HUES64 (cell line): ENCODE measurements around the gene TRPC4AP.

Experiments
- H3K27ac ChIP-seq: 2 replicates; pipeline ENCODE4 v1.7.0; 2013; ENCODE audit warnings: low read depth, low read length, inconsistent platforms
- H3K27me3 ChIP-seq: 2 replicates; pipeline ENCODE4 v1.6.1; 2013; ENCODE audit warnings: mild to moderate bottlenecking, low read length; ENCODE audit not compliant: insufficient read depth
- H3K36me3 ChIP-seq: 2 replicates; pipeline ENCODE4 v1.6.1; 2013; ENCODE audit warnings: mild to moderate bottlenecking, low read length; ENCODE audit not compliant: insufficient read depth
- H3K4me1 ChIP-seq: 2 replicates; pipeline ENCODE4 v1.6.1; 2013; ENCODE audit warnings: mild to moderate bottlenecking, low read length, moderate library complexity; ENCODE audit not compliant: insufficient read depth
- H3K4me3 ChIP-seq: 2 replicates; pipeline ENCODE4 v1.5.1; 2013; ENCODE audit warnings: mild to moderate bottlenecking, low read length, moderate library complexity
- H3K9ac ChIP-seq: 2 replicates; pipeline ENCODE4 v1.6.1; 2013; ENCODE audit warnings: mild to moderate bottlenecking, low read depth, low read length
- H3K9me3 ChIP-seq: 2 replicates; pipeline ENCODE4 v1.6.1; 2013; ENCODE audit warnings: low read depth, low read length; ENCODE audit not compliant: insufficient read depth
- WGBS: fragments of 150-250, 120-280 bp; methylation state at CpG from one replicate; pipeline ENCODE4 v1.1.7; 2013; ENCODE audit warnings: missing lambda C conversion rate; 5-methylcytosine and 5-hydroxymethylcytosine counted together

TRPC4AP gene

DNA sequence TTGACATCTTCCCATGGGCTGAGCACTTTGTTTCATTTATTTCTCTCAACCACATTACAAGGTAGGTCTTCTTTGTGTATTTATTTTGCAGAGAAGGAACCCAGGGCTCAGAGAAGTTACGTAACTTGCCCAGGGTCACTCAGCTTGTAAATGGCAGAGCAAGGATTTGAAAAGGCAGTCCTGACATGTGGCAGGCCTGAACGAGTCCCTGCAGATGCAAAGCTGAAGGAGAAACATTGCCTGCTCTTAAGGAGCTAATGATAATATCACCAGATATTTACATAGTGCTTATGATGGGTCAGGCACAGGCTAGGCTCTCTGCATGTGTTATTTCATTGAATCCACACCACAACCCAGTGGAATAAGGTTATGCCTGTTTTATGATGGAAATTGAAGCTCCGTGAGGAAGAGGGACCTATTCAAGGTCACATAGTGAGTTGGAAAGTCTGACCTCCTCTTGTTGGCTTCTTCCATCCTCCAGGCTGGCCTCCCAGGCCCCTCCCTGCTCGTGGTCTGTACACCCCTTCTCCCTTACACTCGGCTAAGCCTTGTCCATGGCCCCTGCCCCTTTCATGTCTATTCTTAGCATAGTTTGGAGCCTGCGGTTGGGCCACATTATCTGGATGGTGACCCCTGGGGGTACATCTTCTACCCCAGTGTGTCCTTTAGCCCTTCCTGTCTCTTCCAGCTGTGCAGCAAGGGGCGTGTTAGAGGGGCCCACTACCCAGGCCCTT lies 124.4 kb downstream of the TRPC4AP start:
- peaks cover 3% of the 10 kb centered on the region; the same call in 1 of the 2 replicates for H3K4me1 ChIP-seq
- H3K27me3 ChIP-seq: no peaks in the 10 kb centered on the region
- WGBS: 92% methylated on average over 7 of the region's 7 CpGs
- H3K4me3 ChIP-seq: no peak overlapping the region
- H3K9ac ChIP-seq: no peak overlapping the region
- no peak overlapping the region for H3K27ac ChIP-seq
- no peaks in the 10 kb centered on the region for H3K9me3 ChIP-seq
- H3K36me3 ChIP-seq: no peaks in the 10 kb centered on the region

DNA sequence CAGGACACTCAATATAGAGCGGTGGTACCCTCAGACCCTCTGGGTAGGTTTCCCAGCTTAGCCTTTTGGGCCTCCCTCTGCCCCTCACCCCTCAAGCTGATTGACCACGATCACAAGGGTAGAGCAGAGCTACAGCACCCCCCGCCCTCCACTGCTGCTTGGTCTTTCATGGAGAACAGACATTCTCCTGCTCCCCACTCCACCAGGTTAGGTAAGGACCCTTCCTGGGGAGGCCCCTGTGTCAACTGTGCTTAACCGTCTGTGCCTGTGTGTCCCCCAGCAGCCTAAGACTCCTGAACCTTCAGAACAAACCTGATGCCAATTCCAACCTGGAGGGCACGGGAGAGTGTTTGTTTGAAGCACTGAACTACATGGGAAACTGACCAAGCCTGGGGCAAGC lies 125.2 kb downstream of the TRPC4AP start:
- Histone ChIP-seq H3K27me3 (no peaks in the 10 kb centered on the region), H3K36me3 (no peaks in the 10 kb centered on the region), H3K4me3 (no peak overlapping the region), H3K9me3 (no peaks in the 10 kb centered on the region), H3K4me1 (peaks cover 3% of the 10 kb centered on the region; the same call in 1 of the 2 replicates), H3K27ac (no peak overlapping the region), H3K9ac (no peak overlapping the region)
- 94% methylated on average over 5 of the region's 5 CpGs for WGBS

DNA sequence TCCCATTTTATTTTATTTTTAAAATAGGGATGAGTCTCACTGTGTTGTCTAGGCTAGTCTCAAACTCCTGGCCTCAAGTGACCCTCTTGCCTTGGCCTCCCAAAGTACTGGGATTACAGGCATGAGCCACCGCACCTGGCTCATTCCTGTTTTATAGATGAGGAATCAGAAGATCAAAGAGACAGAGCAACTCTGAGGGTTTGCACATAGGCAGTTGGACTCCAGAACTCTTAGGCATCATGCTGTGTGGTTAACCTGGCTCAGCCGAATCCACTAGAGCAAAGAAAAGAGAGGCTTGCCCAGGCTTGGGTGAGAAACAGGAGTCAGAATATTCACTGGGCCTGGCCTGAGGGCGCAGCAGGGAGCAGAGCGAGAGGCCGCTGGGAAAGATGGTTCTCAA lies 127.6 kb downstream of the TRPC4AP start:
- Histone ChIP-seq H3K9me3 (no peaks in the 10 kb centered on the region), H3K9ac (no peak overlapping the region), H3K4me3 (no peak overlapping the region), H3K36me3 (no peaks in the 10 kb centered on the region), H3K4me1 (peaks cover 6% of the 10 kb centered on the region; the same call in 1 of the 2 replicates), H3K27me3 (no peaks in the 10 kb centered on the region), H3K27ac (no peak overlapping the region)
- 79% methylated on average over 5 of the region's 5 CpGs for WGBS

DNA sequence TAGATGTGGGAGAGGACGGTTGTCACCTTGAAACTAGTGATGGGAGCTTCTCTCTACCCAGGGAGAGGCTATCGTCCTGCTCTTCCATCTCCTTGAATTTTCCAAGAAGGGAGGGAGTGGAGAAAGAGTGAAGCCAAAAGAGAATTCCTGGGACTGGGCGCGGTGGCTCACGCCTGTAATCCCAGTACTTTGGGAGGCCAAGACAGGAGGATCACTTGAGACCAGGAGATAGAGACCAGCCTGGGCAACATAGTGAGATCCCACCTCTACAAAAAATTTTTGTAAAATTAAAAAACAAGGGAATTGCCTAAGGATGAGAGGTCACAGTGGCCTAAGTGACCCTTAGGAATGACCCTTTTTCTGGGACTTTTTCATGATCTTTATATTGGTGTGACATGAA lies 128.1 kb downstream of the TRPC4AP start:
- Histone ChIP-seq H3K27ac (no peak overlapping the region), H3K4me3 (no peak overlapping the region), H3K9ac (no peak overlapping the region), H3K36me3 (no peaks in the 10 kb centered on the region), H3K27me3 (no peaks in the 10 kb centered on the region), H3K9me3 (no peaks in the 10 kb centered on the region), H3K4me1 (peaks cover 6% of the 10 kb centered on the region; the same call in 1 of the 2 replicates)
- WGBS: 91% methylated on average over 5 of the region's 5 CpGs

DNA sequence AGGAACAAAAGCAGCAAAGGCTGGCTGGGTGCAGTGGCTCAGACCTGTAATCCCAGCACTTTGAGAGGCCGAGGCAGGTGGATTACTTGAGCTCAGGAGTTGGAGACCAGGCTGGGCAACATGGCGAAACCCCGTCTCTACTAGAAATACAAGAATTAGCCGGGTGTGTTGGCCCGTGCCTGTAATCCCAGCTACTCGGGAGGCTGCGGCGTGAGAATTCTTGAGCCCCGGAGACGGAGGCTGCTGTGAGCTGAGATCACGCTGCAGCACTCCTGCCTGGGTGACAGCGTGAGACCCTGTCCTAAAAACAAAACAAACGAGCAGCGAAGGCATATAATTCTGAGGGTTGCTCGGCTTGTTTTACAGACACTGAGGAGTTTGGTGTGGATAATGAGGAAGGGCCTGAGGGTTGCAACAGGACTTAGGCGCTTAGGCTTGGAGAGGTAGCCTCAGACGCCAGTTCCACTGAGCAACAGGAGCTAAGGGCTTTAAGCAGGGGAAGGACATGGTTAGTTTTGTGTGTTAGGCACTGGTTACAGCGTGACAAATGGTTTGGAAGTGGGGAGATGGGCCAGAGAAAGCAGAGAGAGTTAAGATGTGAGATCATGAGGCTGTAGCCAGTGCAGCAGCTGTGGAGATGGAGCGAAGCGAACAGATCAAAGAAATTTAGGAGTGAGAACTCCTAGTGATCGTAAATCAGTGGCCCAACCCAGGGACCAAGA lies 135.7 kb downstream of the TRPC4AP start:
- Histone ChIP-seq H3K36me3 (no peaks in the 10 kb centered on the region), H3K27me3 (no peaks in the 10 kb centered on the region), H3K9ac (0 out of 2 replicates have a peak overlapping the region, but pooled peaks have one; percentile 29), H3K4me3 (no peak overlapping the region), H3K9me3 (no peaks in the 10 kb centered on the region), H3K27ac (no peak overlapping the region), H3K4me1 (peaks cover 14% of the 10 kb centered on the region)
- WGBS: 93% methylated on average over 21 of the region's 21 CpGs

DNA sequence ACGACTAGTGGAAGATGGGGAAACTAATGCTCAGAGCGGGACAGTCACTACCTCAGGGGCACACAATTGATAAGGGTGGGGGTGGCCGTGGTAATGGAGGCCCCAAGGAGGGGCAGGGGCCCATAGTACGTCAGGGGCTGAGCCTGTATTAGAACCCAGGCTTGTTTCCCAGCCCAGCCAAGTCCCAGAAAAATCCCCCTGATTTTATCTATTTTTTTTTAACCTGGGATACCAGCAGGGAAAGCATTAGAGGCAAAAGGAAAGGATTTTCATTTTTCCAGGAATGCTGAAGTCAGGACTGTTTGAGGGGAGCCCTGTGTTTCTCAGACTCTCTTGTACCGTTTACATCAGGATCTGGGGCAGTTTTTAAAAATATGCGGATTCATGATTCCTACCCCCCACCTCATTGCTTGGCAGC lies 136.6 kb downstream of the TRPC4AP start:
- H3K27ac ChIP-seq: peak overlapping the region; percentile 43; the same call in 1 of the 2 replicates
- H3K9ac ChIP-seq: peak overlapping the region; percentile 29; the same call in 1 of the 2 replicates
- H3K4me1 ChIP-seq: peaks cover 14% of the 10 kb centered on the region
- H3K27me3 ChIP-seq: no peaks in the 10 kb centered on the region
- H3K4me3 ChIP-seq: peak overlapping the region; percentile 69
- peaks cover 5% of the 10 kb centered on the region; the same call in 1 of the 2 replicates for H3K36me3 ChIP-seq
- no peaks in the 10 kb centered on the region for H3K9me3 ChIP-seq
- 25% methylated on average over 6 of the region's 6 CpGs for WGBS

DNA sequence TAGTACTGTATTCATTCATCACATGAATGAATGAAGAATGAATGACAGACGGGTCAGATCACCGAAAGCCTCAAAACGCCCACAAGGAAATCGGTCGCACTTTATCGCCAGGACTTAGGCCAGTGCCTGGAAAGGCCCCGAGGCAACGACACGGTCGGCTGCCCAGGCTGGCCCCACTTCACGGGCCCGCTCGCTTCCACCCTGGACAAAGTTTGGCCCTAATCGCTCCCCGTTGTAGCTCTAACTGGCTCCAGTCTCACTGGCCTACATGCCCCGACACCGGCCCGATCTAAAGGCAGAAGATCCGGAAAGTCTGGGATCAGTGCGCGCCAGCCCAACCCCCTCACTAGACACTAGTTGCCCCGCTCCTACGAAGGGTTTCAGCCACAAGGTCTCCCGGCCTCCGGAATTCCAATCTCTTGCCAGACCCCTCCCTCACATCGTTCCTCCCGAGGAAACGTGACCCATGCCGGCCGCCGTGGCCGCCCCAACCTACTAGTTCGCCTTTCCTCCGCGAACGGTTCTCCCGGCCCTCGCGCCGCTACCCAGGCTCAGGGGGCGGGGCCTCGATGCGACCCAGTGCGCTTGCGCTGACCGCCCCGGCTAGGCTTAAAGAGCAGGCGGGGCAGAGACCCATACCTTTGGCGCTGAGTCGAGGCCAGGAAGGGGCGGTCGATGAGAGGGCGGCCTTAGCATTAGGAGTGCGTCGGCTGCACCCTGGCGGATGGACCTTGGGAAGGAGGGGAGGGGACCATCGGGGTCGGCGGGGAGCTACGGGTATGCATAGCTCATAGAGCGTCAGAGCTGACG lies 137.2 kb downstream of the TRPC4AP start, which contains the start of the genes GSS and MYH7B:
Gene GSS, minus strand, starts transcription at position 576 of the 810 bp plus-strand sequence. CDS start 3,954 bp downstream, outside the sequence.
Gene MYH7B, plus strand, starts transcription at position 638 of the 810 bp plus-strand sequence. CDS start 22,138 bp downstream, outside the sequence.
- H3K9ac ChIP-seq: peak within 1 kb of the TSS; percentile 82
- peak within 1 kb of the TSS; percentile 69 for H3K4me3 ChIP-seq
- WGBS: under 1% methylated on average over 62 of the region's 62 CpGs
- peak within 1 kb of the TSS; percentile 75 for H3K27ac ChIP-seq
- H3K4me1 ChIP-seq: peaks cover 11% of the 10 kb centered on the region
- H3K36me3 ChIP-seq: peaks cover 5% of the 10 kb centered on the region; the same call in 1 of the 2 replicates
- H3K9me3 ChIP-seq: no peaks in the 10 kb centered on the region
- H3K27me3 ChIP-seq: no peaks in the 10 kb centered on the region

DNA sequence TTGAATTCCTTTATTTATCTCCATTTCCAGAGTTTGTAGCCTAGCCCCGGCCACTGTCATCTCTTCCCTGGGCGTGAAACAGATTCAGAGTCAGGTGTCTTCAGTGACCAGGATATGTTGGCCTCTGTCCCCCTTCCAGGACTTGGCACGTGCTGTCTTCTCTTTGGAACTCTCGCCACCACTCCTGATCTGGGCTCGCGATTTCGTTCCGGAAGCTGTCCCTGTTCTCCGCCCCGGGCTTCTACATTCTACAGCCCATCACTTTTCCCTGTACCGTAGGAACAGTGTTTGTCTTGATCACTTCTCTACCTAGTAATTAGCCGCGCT lies 137.7 kb downstream of the TRPC4AP start:
- peaks cover 11% of the 10 kb centered on the region for H3K4me1 ChIP-seq
- no peaks in the 10 kb centered on the region for H3K9me3 ChIP-seq
- H3K4me3 ChIP-seq: peak overlapping the region; percentile 69
- H3K27ac ChIP-seq: peak overlapping the region; percentile 75
- H3K27me3 ChIP-seq: no peaks in the 10 kb centered on the region
- peak overlapping the region; percentile 82 for H3K9ac ChIP-seq
- WGBS: 19% methylated on average over 13 of the region's 13 CpGs
- H3K36me3 ChIP-seq: peaks cover 8% of the 10 kb centered on the region; the same call in 1 of the 2 replicates

DNA sequence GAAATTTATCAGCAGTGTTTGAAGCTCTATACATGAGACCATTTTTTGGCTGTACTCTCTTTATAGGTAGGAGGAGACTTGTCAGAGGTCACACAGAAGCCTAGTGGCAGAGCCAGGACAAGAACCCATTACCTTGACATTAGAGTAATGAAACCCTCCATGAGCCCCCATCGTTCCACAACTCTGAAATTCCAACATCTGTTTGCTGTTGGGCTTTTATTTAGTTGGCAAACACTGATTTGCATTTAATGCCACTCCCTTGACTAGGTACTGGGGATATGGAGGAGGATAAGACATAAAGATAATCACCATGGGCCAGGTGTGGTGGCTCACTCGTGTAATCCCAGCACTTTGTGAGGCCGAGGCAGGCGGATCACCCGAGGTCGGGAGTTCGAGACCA lies 138.6 kb downstream of the TRPC4AP start:
- peaks cover 11% of the 10 kb centered on the region for H3K4me1 ChIP-seq
- peaks cover 14% of the 10 kb centered on the region for H3K36me3 ChIP-seq
- no peaks in the 10 kb centered on the region for H3K27me3 ChIP-seq
- WGBS: 92% methylated on average over 7 of the region's 7 CpGs
- no peaks in the 10 kb centered on the region for H3K9me3 ChIP-seq
- no peak overlapping the region for H3K9ac ChIP-seq
- no peak overlapping the region for H3K4me3 ChIP-seq
- no peak overlapping the region for H3K27ac ChIP-seq

DNA sequence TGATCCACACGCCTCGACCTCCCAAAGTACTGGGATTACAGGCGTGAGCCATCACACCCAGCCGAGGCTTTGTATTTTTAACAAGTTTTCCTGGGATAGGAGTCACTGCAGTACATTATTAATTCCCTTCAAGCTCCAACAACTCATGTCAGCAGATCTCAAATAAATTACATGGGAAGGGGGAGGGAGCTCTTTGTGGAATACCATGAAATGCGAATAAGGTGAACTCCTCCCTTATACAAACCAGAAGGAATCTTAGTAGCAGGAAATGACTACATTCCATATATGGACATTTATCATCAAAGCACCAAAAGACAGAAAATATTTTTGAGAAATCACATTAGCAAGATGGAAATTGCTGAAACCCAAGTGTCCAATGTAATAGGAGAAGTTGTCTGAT lies 139.9 kb downstream of the TRPC4AP start:
- no peak overlapping the region for H3K4me3 ChIP-seq
- H3K9ac ChIP-seq: no peak overlapping the region
- no peaks in the 10 kb centered on the region for H3K27me3 ChIP-seq
- H3K4me1 ChIP-seq: peaks cover 11% of the 10 kb centered on the region
- peaks cover 17% of the 10 kb centered on the region for H3K36me3 ChIP-seq
- no peaks in the 10 kb centered on the region for H3K9me3 ChIP-seq
- 96% methylated on average over 4 of the region's 5 CpGs for WGBS
- H3K27ac ChIP-seq: no peak overlapping the region
